ENCODE data around the gene DUSP23.
A peak's percentile ranks its signal among the peaks of the same experiment; 100 is the strongest.

GRCh38 chr1:159798893-159799292 lies 18.1 kb downstream of the DUSP23 start:
- TF ChIP-seq CTCF (IDR thresholded peaks at IDR 0.05; ENCODE audit: insufficient read depth, low read length, poor library complexity, severe bottlenecking) (peak; percentile 63), EZH2phosphoT487 (conservative IDR thresholded peaks at IDR 0.05; ENCODE audit: low read length) (no peak)
